ENCODE results near the gene LRRFIP1. TPM values are rescaled to one million over a fixed set of nuclear protein-coding genes. Genes with fewer than 3 reads are reported as not detected.

LRRFIP1 gene
- total RNA-seq, 1 donor from 2014 or later = 103 TPM

DNA sequence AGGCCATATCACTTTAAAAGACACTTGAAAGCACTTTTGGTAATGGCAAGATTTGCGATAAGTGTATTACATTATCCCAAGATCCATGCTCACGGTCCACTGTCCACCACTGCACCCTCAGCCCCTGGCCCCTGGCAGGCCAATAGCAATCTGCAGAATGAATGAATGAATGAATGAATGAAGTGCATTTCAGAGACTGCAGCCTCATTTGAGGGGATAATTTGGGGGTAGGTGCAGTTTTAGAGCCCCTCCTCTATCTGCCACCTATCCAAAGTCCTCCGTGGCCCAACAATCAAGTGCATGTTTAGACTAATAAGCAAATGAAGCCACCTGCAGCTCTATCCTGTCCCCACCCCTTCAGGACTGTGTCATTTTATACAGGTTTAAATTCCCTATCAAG is 169.9 kb downstream of the LRRFIP1 start:
- ATAC-seq = no peak

DNA sequence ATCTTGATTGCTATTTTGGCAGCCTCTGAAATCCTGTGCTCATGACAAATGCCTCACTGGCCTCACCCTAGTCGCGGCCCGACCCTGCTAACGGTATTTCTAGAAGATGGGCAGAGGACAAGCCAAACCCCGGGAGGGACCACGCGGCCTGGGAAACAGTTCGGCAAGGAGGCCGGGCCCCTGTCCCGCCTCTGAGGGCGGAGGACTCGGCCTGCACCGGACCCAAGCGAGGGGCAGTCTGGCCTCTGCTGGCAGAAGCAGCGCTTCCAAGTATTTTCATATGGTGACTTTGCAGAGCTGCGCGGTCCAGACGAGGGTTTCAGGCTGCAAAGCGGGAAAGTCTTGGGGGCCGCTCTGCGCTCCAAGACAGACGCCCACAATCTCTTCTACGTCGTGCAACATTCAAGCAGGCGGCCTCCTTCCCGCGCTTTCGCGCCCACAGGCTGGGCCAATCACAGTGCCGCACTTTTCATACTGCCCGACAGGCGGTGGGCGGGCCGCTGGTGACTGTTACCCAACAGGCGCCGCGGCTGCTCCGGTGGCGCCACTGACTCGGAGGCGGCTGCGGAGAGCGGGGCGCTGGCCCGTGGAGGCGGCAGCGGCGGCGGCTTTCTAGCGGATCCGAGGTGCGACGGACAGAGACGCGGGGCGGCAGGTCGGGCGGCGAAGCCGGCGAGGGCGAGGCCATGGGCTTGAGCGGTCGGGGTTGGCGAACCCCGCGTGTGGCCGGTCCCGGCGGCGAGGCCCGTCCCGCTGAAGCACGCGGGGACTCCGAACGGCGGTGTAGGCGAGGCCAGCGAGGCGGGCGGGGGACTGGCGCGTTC is 171.1 kb downstream of the LRRFIP1 start, which contains the start of gene RBM44:
RBM44 (plus strand) TSS at position 544 of the 824 bp plus-strand sequence. CDS start 14,831 bp downstream, outside the sequence.
- no peak for ATAC-seq

DNA sequence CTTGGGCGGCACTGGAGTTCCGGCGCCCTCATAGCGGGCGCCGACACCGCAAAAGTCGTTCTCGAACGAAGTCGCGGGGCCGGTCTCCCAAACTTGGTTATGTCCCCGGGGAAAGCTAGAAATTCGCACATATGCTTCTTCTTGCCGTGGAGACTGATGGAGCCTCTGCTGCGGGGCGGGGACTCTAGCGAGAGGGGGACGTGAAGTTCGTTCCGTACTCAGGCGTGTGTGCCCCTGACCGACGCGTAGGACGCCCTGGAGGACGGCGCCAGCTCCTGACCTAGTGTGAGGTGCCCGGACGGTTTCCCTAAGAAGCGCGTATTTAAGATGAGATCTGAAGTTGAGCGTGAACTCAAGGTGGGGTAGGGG is 171.7 kb downstream of the LRRFIP1 start:
- ATAC-seq = no peak

DNA sequence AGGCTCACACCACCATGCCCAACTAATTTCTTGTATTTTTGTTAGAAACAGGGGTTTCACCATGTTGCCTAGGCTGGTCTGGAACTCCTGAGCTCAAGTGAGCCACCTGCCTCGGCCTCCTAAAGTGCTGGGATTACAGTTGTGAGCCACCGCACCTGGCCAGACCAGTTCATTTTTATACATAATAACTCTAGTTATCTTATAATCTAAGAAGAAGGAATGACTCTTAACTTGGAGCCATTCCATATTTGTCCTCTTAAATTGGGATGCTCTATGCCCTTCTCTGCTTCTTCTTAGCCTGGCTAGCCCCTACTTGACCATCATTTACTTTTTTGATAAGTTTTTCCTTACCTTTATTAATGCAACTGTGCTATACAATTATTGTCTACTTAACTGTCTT is 174.1 kb downstream of the LRRFIP1 start:
- no peak for ATAC-seq

DNA sequence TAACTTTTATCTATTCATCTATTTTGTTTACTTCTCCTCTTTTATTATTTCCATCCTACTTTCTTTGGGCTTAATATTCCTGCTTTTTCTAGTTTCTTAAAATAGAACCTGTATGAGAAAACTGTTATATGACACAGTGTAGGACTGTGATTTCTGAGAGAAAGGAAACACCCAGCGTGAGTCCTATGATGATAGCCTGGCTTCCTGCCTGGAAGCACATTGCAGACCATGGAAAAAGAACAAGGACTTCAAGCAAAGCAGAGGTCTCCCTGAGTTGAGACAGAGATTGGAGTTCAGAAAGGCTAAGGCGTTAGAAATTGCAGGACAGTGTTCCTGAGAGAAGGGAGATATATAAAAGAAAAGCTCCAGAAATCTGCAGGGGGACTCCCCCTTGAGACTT is 178.9 kb downstream of the LRRFIP1 start:
- ATAC-seq = no peak

DNA sequence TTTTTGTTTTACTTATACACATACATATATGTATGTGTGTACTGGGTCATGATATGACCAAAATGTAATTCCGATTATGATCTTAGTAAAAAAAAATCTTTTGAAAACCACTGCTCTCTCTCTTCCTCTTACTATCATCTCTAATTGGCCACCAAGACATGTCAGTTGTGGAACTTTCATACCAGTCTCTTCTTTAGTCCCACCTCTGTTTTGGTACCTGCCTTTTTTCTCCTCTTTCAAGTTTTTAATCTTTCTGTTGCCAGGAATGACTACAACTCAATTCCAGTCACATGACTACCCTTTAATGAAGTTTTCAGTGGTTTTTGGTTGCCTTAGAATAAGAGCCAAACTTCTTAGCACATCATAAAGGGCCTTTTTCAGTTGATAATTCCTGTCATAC is 188.2 kb downstream of the LRRFIP1 start:
- ATAC-seq = no peak

DNA sequence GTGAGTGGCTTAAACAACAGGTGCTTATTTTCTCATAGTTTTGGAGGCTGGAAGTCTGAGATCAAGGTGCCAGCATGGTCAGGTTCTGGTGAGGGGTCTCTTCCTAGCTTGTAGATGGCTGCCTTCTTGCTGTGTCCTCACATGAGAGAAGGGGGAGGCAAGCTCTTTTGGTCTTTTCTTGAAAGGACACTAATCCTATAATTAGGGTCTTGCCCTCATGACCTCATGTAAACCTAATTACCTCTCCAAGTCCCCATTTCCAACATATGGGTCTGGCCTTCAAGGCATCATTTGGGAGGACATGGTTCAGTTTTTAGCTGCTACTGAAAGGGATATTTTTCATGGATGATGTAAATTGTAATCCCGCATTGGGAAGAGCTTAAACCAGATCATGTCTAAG is 189.1 kb downstream of the LRRFIP1 start:
- no peak for ATAC-seq

DNA sequence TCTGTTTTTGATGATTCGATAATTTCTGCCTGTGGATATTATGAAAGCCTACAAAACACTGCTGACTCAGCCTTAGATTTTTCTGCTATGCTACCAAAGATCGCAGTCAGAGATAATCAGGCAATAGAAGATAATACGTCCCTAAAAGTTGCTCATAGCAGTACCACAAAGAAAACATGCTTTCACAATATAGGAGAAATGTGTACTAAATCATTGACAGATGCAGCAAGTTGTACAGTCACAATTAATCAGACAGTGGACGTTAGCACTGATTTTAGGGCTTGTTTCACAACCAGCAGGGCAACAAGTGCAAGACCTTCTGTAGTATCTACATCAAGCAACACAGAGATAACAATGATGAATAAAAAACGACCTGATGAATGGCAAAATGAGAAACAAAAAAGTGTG is 190.7 kb downstream of the LRRFIP1 start:
- no peak for ATAC-seq

DNA sequence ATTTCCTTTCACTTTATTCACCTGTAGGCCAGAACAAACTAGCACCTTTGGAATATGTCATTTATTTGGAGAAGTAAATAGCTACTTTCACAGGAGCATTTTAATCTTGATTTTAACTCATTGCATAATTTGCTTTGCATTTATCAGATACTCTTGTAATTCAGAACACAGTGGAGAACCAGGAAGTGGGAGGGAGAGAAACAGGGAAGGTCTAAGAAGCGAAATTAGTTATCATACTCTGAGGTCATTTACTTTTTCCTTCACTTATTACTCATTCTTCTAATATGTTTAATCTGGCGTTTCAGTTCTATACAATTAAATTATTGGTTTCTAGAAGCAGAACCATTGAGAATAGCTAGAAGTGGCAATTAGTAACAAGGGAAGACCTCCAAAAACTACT is 191.8 kb downstream of the LRRFIP1 start:
- no peak for ATAC-seq

DNA sequence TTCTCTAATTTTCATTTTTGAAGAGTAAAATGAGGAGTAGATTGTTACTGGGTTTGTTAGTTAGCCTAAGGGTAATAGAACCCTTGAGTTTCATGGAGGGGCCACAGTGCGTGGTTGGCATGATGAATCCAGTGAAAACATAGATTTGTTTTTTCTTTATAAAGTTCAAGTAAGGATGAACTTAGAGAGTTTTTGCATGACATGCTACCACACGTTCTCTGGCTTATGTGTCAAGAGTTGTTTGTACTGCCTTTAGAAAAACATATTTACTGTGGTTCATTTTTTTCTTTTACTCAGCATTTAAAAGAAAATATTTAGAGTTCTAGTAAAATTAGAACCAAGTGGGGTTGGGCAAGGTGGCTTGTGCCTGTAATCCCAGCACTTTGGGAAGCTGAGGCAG is 193.0 kb downstream of the LRRFIP1 start:
- no peak for ATAC-seq

DNA sequence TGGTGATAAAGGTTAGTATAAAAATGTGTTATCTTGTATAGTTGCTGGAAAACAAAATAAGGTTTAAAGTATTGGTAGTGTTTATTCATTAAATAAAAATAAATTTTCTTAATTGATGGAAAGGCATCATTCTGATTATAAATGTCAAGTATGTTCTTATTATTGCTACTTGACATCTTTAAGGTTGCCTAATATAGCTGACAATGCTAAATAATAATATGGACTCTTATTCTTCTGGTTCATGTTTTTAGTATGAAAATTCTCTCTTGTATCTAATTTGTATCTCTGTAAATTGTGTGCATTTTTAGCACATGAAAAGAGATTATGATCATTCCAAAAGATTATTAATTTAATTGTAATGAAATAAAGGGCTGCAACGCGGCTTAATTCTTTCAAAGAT is 196.2 kb downstream of the LRRFIP1 start:
- ATAC-seq = no peak

DNA sequence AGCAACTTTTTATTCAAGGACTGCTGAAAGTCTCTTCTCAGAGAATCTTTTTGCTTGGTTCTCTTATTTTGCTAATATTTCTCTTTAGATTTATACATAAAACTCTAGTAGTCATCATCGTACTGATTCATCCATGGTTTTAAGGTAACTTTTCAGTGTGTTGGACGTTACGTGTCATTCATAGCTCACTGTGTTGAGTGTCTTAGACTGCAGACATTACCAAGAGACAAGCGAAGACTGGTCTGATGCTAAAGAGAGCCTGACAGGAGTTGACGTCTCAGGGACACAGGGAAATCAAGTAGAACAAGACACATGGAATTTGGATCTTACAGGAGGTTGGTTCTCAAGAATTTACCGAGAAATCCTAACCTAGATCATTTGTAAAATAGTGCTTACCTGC is 196.7 kb downstream of the LRRFIP1 start:
- no peak for ATAC-seq

DNA sequence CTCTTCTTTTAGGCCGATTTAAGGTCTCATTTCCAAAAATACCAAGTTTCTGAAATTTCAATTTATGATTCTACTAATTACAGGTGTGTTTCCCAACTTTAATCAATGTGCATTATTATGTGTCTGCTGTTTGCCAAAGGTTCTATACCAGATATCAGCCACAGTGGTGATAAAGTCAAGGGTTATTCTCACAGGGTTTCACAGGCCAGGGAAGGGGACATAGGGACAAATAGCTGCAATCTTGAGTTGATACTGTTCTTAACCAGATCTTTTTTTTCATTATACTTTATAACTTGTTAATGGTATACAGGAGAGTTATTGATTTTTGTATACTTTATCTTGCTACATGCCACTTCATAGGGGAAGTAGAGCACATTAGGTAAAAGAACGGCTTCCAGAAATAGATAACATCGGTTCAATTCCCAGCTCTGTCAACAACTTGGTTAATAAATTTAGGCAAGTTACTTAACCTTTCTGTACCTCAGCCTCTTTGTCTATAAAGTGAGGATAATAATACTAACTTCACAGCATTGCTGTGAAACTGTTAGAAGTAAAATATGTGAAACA is 200.1 kb downstream of the LRRFIP1 start:
- no peak for ATAC-seq

Other genes with a start within 250 kb of the LRRFIP1 start
- 23.0 TPM for gene COL6A3, start 213.4 kb upstream of the LRRFIP1 start, total RNA-seq
- 5.3 TPM for gene MLPH, start 140.3 kb upstream of the LRRFIP1 start, total RNA-seq
- not detected for gene PRLH, start 61.0 kb upstream of the LRRFIP1 start, total RNA-seq
- gene RAB17, start 36.9 kb upstream of the LRRFIP1 start, total RNA-seq = 7.8 TPM
- 0.36 TPM for gene RBM44, start 171.2 kb downstream of the LRRFIP1 start, total RNA-seq
- 2.2 TPM for gene RAMP1, start 232.0 kb downstream of the LRRFIP1 start, total RNA-seq

Measured in esophagus mucosa (tissue), 1 donor.